Erythroblast (primary cell): ENCODE data around the gene MARCHF4.

Source experiments
- DNase-seq, 2 experiments: peaks; one replicate each; lab custom pipeline; 2025; lab: John Stamatoyannopoulos, UW
- GATA1 ChIP-seq: IDR thresholded peaks from 2 replicates; pipeline ENCODE4 v1.6.1; 2011; ENCODE audit warnings: low read depth, mild to moderate bottlenecking, control low read depth, low read length, moderate library complexity
- POLR2A ChIP-seq: IDR thresholded peaks from 2 replicates; pipeline ENCODE4 v1.6.1; 2011; ENCODE audit warnings: mild to moderate bottlenecking, low read length

MARCHF4 gene

GRCh38 chr2:216375286-216375685 is 3.0 kb upstream of the MARCHF4 start:
- TF ChIP-seq GATA1 (no peak), POLR2A (no peak)
- no peak for DNase-seq

- no peak for DNase-seq
- TF ChIP-seq GATA1: no peak
- TF ChIP-seq POLR2A: no peak
Observed at GRCh38 chr2:216373896-216374295, 1.6 kb upstream of the MARCHF4 start.

GRCh38 chr2:216372761-216373291 is 543 bp upstream of the MARCHF4 start:
- TF ChIP-seq POLR2A (no peak), GATA1 (no peak)
- no peak for DNase-seq

GRCh38 chr2:216370961-216371712 is 1.1 kb downstream of the MARCHF4 start:
- no peak for DNase-seq
- no peak for TF ChIP-seq GATA1

GRCh38 chr2:216369821-216370220 is 2.5 kb downstream of the MARCHF4 start:
- TF ChIP-seq GATA1: no peak
- no peak for TF ChIP-seq POLR2A
- no peak for DNase-seq

GRCh38 chr2:216366777-216367471 is 5.4 kb downstream of the MARCHF4 start:
- no peak for DNase-seq
- TF ChIP-seq GATA1 (no peak), POLR2A (no peak)

- DNase-seq: no peak
- TF ChIP-seq GATA1: no peak
- no peak for TF ChIP-seq POLR2A
Observed at GRCh38 chr2:216365518-216365917, 6.8 kb downstream of the MARCHF4 start.

- no peak for TF ChIP-seq POLR2A
- TF ChIP-seq GATA1: no peak
Observed at GRCh38 chr2:216363221-216363620, 9.1 kb downstream of the MARCHF4 start.

GRCh38 chr2:216362730-216363129 is 9.6 kb downstream of the MARCHF4 start:
- DNase-seq: no peak
- no peak for TF ChIP-seq POLR2A
- no peak for TF ChIP-seq GATA1

More at GRCh38 chr2:216363221-216363620, 9.1 kb downstream of the MARCHF4 start:
- no peak for DNase-seq

- TF ChIP-seq POLR2A: no peak
- TF ChIP-seq GATA1: no peak
- no peak for DNase-seq
Observed at GRCh38 chr2:216355711-216356110, 16.6 kb downstream of the MARCHF4 start.

- DNase-seq: no peak
- no peak for TF ChIP-seq GATA1
- no peak for TF ChIP-seq POLR2A
Observed at GRCh38 chr2:216354306-216354705, 18.0 kb downstream of the MARCHF4 start.

GRCh38 chr2:216352653-216353270 is 19.5 kb downstream of the MARCHF4 start:
- no peak for DNase-seq
- no peak for TF ChIP-seq POLR2A
- TF ChIP-seq GATA1: no peak

- TF ChIP-seq GATA1 (no peak), POLR2A (no peak)
- no peak for DNase-seq
Observed at GRCh38 chr2:216351172-216351925, 20.9 kb downstream of the MARCHF4 start.
